ENCODE data around the gene CITED2.

The CITED2 gene

GRCh38 chr6:139337830-139338229 is 36.6 kb downstream of the CITED2 start:
- TF ChIP-seq CTCF (IDR thresholded peaks at IDR 0.05; ENCODE audit: insufficient read depth, low read depth, low read length, missing control alignments): no peak

GRCh38 chr6:139337001-139337400 is 37.4 kb downstream of the CITED2 start:
- no peak for DNase-seq (ENCODE audit: low read depth)
- no peak for TF ChIP-seq CTCF (IDR thresholded peaks at IDR 0.05; ENCODE audit: insufficient read depth, low read depth, low read length, missing control alignments)
- no peak overlapping the region for H3K4me3 ChIP-seq (ENCODE audit: low read length)

More at GRCh38 chr6:139337830-139338229, 36.6 kb downstream of the CITED2 start:
- DNase-seq (ENCODE audit: low read depth): no peak
- H3K4me3 ChIP-seq (ENCODE audit: low read length): no peak overlapping the region

GRCh38 chr6:139336488-139336887 is 38.0 kb downstream of the CITED2 start:
- DNase-seq (ENCODE audit: low read depth): peak; percentile 61
- no peak overlapping the region for H3K4me3 ChIP-seq (ENCODE audit: low read length)
- no peak for TF ChIP-seq CTCF (IDR thresholded peaks at IDR 0.05; ENCODE audit: insufficient read depth, low read depth, low read length, missing control alignments)

GRCh38 chr6:139335447-139336210 is 38.8 kb downstream of the CITED2 start:
- DNase-seq (ENCODE audit: low read depth): peak; percentile 88
- H3K4me3 ChIP-seq (ENCODE audit: low read length): no peak overlapping the region
- no peak for TF ChIP-seq CTCF (IDR thresholded peaks at IDR 0.05; ENCODE audit: insufficient read depth, low read depth, low read length, missing control alignments)

DNA sequence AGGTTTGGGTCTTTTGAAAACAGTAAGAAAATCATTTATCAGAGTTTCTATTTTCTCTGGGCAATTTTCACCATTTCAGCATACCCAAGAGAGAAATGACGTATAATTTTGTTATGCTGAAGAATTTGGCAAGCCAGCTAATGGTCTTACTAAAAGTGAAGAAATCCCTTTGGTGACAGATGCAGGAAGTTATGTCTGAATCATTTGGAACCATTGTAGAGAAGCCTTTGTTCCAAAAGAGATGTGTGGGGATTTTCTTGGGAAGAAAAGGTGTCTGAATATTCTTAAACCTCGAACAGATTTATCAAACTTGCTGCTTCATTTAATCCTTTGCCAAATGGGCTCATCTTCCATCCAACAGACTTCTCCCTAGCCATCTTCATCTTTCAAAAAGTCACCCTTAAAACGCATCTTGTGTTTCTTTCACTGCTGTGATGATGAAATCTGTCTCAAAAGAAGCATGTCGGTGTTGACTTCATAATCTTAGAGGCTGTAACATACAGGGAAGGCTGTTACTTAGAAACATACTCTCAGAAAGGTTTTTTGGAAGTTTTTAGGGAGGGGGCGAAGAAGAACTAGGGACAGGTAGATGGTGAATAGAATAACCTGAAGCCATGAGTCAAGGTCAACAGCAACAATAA is 39.5 kb downstream of the CITED2 start:
- peak; percentile 91 for DNase-seq (ENCODE audit: low read depth)
- H3K4me3 ChIP-seq (ENCODE audit: low read length): no peak overlapping the region

GRCh38 chr6:139330826-139331500 is 43.5 kb downstream of the CITED2 start:
- TF ChIP-seq CTCF (IDR thresholded peaks at IDR 0.05; ENCODE audit: insufficient read depth, low read depth, low read length, missing control alignments): no peak

More for the DNA sequence above, 39.5 kb downstream of the CITED2 start:
- TF ChIP-seq CTCF (IDR thresholded peaks at IDR 0.05; ENCODE audit: insufficient read depth, low read depth, low read length, missing control alignments): no peak

More at GRCh38 chr6:139330826-139331500, 43.5 kb downstream of the CITED2 start:
- DNase-seq (ENCODE audit: low read depth): no peak
- H3K4me3 ChIP-seq (ENCODE audit: low read length): no peak overlapping the region

All from epithelial cell of esophagus (primary cell).